CD4-positive, alpha-beta T cell treated with Interleukin-12 subunit alpha and Interleukin-12 subunit beta, for 1 hour (primary cell): ENCODE data around the gene SH2D4B.
A peak's percentile ranks its signal among the peaks of the same experiment; 100 is the strongest.

Source experiments
- DNase-seq: peaks from one replicate; pipeline ENCODE4 v3.0.0-alpha.2; 2020

Gene SH2D4B

GRCh38 chr10:80545258-80545881, 7.7 kb downstream of the SH2D4B start:
- no peak for DNase-seq

GRCh38 chr10:80552151-80552646, 14.5 kb downstream of the SH2D4B start:
- DNase-seq = no peak

- no peak for DNase-seq
These were observed 15.7 kb downstream of the SH2D4B start for GRCh38 chr10:80553436-80553835.

GRCh38 chr10:80554050-80554449, 16.3 kb downstream of the SH2D4B start:
- no peak for DNase-seq

GRCh38 chr10:80555415-80555814, 17.7 kb downstream of the SH2D4B start:
- DNase-seq = no peak

- DNase-seq = no peak
These were observed 24.2 kb downstream of the SH2D4B start for GRCh38 chr10:80561950-80562349.

- DNase-seq = no peak
These were observed 29.6 kb downstream of the SH2D4B start for GRCh38 chr10:80567292-80567691.

- DNase-seq = no peak
These were observed 31.6 kb downstream of the SH2D4B start for GRCh38 chr10:80569131-80569895.

GRCh38 chr10:80571352-80571751, 33.6 kb downstream of the SH2D4B start:
- DNase-seq = no peak

- DNase-seq = no peak
These were observed 41.6 kb downstream of the SH2D4B start for GRCh38 chr10:80579181-80579763.

GRCh38 chr10:80579849-80580637, 42.3 kb downstream of the SH2D4B start:
- DNase-seq = no peak

GRCh38 chr10:80580638-80581468, 43.2 kb downstream of the SH2D4B start:
- DNase-seq = no peak

GRCh38 chr10:80581469-80581835, 43.8 kb downstream of the SH2D4B start:
- no peak for DNase-seq

GRCh38 chr10:80582286-80582960, 44.7 kb downstream of the SH2D4B start:
- no peak for DNase-seq

- DNase-seq = peak; percentile 2
These were observed 46.0 kb downstream of the SH2D4B start for GRCh38 chr10:80583685-80584084.

GRCh38 chr10:80585812-80586211, 48.1 kb downstream of the SH2D4B start:
- DNase-seq = no peak

GRCh38 chr10:80588546-80588945, 50.8 kb downstream of the SH2D4B start:
- no peak for DNase-seq

GRCh38 chr10:80589726-80590373, 52.1 kb downstream of the SH2D4B start:
- no peak for DNase-seq

GRCh38 chr10:80590585-80591125, 53.0 kb downstream of the SH2D4B start:
- no peak for DNase-seq

GRCh38 chr10:80596391-80597257, 58.9 kb downstream of the SH2D4B start:
- peak; percentile 54 for DNase-seq
